Glomerular visceral epithelial cell (primary cell): ENCODE data around the gene GRID1.

Experiments used
- DNase-seq: peaks from one replicate; pipeline ENCODE4 v3.0.0-alpha.2; 2016; ENCODE audit errors: extremely low spot score

Gene GRID1

DNA sequence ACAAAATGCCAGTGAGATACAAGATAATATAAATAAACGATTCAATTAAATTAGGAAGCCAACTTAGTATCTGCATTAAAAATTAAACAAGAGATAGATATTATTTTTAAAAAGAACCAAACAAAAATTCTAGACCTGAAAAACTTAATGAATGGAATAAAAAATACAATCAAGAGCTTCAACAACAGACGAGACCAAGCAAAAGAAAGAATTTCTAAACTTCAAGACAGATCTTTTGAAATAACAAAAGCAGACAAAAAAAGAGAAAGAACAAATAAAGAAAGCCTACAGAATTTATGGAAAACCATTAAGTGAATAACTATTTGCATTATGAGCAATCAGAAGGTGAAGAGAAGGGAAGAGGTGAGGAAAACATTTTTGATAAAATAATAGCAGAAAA is 555.2 kb downstream of the GRID1 start:
- no peak for DNase-seq

DNA sequence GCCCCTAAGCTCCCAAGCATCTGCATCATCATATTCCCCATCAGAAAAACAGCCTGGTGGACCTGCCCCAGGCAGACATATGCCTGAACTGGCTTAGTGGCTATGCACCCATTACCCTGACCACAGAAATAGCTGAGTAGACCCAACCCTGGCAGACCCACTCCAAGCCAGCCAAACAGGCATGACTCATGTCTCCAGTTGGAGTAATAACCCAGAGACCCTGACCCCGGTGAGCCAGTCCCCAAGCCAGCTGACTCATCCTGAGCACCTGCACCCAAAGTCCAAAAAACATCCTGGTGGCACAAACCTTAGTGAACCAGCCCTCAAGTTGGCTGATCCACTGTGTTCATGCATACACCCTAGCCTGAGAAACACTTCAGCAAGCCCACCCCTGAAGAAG is 555.9 kb downstream of the GRID1 start:
- DNase-seq, result no peak

DNA sequence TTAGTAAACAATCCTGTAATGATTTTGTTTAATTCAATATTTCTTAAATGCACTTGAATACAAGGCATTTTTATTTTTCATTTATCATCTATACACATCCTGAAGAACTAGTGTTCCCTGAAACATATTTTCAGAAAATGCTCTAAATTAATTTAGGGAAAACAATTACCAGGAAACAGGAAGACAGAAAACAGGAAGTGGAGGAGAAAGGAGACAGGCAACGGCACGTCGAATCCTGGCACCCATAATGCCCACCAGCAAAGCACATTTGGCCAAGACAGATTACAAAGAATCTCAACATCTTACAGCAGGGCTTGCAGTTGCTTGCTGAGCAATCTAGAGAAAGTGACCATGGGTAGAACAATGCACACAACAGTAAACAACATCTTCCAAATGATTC is 571.1 kb downstream of the GRID1 start:
- DNase-seq, result no peak

DNA sequence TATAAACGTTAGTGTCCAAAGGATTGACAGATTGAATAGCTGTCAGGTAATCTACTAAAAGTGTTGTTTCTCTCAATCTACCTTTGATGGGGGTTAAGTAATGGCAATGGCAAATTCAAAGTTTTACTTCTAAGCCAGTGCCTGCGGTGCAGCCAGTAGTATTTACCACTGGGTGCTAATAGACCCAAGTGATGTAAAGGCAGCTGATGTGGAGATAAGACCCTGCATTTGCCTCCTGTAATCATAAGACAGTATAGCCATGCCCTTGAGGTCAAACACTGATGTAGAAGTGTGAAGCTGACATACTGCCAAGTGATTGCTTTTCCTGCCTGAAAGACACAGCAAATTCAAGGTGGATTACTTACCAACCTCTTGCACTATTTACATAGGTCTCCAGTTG is 572.0 kb downstream of the GRID1 start:
- no peak for DNase-seq

DNA sequence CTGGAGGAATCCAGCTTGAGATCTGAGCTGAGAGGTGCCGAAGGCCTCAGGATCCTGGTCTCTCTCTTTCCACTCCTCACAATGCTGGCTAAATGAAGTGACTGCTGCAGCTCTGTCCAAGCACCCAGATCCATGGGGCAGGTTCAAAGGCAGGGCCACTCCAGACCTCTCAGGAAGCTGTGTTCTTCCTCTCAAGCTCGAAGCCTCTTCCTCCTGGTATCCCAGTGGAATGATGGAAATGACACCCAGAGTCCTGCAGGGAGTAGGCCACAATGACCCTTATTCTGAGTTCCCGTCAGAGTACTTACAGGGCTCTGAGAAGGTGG is 574.1 kb downstream of the GRID1 start:
- no peak for DNase-seq

DNA sequence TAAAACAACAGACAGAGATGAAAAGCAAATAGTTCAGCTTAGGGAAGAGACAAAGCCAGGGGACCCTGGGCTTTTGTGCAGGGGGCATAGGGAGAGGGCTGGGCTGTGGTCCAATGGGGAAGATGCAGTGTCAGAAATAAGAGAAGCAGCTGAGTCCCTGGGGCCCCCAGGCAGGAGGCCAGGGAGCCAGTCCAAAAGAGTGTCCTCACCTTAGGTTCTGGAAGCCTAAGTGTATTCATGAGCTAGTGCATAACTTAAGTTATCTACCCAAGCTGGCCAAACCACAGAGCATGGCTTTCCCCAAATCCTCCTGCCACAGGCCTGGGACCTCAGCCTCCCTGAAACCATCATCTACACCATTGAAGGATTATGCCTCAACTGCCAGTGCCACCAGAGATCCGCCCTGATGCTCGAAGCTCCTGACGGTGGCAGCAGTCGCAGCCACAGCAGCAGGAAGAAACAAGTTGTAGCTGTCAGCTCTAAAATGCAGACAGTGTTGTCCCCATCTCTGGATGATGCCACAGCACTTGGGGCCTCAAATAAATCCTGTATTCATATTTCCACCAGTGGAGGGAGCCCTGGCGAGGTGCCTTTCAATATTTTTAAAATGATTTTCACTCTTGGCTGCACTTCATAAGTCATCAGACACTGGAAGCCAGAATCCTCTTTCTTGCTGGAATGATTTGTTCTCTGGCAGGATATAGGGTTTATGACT is 574.6 kb downstream of the GRID1 start:
- no peak for DNase-seq

DNA sequence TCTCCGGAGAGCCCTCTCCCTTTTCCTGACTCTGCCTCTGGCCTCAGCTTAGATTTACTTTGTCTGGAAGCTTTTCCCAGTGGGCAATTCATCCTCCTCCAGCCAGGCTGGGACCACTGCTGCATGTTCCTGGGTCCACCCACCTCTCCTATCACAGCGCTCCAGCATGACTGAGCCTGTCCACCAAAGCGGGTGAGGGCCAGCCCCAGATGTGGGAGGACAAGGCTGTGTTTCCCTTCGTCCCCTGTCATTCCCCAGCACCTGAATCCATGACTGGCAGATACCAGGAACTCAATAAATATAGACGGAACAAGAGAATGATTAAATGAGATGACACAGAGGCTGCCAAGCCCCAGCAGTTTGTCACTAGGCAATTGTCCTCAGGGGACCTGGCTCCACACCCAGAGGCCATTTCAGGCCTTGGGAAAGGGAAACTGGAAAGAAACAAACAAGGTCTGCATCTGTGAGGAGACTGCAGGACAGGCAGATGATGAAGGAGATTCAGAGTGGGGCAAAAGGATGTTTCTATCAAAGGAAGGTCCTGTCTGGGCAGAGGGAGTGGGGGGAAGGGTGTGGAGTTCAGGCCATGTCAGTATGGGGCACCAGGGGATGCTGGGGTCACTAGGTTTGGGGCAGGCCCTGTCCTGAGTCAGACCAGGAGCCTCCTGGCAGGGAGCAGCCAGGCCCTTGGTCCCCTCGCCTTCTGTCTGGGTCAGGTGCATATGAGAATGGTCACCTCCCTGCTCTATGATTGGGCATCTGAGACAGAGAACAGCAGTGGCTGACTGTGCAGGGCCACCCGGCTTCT is 576.4 kb downstream of the GRID1 start:
- DNase-seq, result no peak

DNA sequence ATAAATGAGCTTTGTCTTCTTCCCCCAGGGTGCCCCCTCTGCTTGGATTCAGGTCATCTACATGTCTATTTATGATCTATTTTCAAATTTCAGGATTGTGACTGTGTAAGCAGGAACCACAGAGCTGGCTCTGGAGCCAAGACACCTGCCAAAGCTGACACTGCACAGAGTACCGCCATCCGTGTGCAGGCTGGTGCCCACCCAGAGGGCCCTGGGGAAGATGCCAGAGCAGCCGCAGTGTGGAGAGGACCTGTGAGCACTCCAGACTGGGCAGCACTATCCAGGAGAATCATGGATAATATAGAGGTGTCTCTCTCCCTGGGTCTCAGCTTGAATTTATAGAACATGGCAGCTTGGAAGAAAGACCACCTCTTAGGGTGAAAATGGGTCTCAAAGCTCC is 577.5 kb downstream of the GRID1 start:
- no peak for DNase-seq

DNA sequence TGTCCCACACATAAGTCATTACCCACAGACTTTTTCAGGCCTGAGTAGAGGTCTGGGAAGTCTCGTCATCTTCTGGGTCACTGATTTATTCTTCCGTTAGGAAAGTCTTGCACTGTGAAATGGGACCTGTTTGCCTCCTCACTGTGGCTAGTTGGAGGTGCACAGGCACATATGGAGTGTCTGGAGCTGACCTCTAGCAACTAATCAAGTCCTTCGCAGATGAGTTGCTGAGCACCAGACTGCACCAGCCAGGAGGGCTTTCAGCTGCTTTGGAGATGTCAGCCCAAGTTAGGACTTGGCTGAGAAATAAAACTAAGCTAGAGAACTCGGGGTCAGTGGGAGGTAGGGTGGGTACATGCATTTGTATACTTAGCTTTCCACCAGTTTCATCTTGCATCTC is 578.0 kb downstream of the GRID1 start:
- DNase-seq, result no peak

DNA sequence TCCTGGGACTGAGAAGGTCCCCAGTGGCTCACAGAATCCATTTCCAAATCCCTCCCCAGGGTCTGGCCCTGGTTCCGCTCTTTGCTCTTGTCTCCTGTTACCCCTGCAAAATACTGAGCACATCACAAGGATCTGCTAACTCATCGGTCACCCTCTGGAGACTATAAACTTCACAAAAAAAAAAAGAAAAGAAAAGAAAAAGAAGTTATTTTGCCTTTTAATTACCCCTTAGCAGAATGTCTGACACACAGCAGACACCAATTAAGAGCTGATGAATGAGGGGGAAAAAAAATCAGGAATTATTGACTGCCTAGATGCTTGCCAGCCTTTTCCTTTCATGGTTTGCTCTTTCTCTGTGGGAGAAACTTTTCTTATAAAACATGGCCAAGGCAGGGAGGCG is 578.7 kb downstream of the GRID1 start:
- no peak for DNase-seq

DNA sequence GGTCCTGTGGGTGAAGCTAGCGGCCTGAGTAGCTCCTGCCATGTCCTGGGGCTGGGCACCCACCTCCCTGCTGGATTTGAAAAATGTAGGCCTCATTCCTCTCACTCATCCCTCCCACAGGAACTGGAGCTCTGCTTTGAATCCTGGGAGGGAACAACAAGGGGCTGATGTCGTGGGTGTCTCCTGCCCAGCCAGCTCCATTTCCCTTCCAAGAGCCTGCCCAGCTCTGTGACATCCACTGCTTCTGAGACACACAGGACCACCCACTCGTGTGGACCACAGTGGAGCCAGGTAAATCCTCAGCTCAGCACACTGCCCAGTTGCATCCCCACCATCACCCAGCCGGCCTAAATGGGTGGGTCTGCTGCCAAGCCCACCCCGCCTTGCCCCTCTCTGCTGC is 579.2 kb downstream of the GRID1 start:
- no peak for DNase-seq

DNA sequence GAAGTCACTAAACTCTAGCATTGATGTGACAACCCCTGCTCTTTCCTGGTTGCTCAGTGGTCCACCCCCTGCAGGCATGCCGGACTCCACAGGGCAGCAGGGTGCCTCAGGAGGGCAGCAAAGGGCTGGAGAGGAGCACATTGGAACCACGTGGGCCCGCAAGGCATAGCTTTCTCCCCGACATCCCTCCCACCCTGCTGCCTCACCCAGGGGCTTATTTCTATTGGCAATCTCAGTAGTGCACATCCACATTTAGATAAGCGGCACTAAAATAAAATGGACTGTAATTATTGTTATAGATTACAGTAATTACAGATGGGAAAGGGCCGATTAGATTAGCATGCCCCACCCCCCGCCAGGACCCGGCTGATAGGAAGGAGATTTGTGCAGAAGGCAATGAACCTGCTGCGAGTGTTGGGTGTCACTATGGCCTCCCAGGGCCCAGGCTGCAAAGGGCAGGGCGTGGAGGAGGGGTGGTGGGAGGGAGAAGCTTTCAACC is 580.1 kb downstream of the GRID1 start:
- DNase-seq, result no peak

DNA sequence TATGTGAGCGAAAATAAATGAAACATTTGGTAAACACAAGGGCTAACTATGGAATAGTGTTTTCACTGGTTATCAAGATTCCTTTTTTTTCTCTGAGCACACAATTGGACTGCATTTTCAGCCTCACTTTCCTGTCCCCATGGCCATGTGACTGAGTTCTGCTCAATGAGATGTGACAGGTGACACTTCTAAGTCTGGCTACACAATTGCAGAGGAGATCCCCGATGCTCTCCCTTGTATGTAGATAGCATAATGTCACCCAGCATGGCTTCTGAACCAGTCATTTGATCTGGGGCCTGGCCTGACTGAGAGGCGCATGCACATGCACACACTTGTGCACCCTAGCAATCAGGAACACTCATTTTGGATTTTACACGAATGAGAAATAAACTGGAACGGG is 581.8 kb downstream of the GRID1 start:
- DNase-seq, result no peak

DNA sequence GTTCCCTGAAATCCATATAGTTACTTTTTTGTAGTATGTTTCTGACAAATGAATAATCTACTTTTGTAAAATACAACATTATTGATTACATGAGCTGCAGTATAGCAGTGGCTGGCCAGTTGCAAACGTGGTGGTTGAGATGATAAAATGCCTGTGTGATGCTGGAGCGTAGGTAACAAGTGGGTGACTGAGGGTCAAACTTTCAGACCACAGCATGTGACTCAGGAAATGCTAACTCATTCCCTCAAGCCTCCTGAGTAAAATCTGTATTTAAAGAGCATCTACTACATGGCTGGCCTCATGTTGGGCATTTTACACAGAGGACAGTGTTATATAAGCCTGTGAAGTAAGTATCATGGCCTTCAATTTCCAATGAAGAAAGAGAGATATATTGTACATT is 585.2 kb downstream of the GRID1 start:
- no peak for DNase-seq

DNA sequence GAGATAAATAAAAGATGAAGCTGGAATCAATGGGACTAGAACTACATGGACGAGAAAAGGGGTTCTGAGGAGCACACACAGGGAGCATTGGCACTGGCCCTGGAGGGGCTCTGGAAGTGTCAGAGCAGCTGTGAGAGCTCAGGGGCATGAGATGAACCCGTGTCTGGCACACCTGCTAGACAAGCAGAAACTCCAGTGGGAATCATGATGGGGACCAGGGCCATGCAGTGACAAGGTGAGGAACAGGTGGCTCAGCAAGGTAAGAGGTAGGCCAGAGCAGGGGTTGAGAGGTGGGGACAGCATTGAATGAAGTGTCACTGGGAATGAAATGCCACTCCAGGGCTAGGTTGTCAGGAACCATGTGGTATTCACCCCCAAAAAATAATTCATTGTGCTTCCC is 588.5 kb downstream of the GRID1 start:
- DNase-seq, result no peak

DNA sequence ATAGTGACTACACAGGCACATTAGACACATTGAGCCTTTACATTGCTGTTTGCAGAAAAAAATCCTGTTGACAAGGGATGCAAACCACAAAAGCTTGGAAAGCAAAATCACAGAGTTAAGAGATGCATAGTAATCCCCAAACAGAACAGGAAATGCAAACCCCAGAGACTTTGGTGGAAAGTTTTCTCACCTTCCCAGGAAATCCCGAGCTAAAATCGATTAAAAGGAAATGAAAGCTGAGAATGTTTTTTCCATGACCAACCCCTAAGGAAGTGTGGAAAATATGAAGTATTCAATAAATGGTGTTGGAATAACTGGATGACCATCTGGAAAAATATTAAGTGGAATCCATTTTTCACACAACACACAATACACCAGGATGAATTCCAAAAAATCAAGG is 598.7 kb downstream of the GRID1 start:
- DNase-seq, result no peak

DNA sequence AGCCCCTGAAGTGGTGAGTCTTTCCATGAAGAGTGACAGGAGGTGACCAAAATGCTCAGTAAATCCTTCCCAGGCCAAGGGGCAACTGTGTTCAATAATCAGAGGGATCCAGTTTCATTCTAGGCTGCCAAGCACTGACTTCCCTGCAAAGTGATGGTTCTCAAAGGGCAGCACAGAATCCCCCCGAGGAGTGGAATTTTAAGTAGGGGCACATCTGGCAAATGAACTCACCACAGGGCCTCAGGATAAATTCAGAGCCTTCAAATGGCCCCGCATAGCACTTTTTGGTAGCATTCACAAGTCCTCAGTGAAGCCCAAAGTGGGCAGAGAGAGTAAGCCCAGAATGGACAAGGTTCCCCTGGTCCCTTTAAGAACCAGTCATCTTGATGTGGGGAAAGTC is 602.5 kb downstream of the GRID1 start:
- DNase-seq, result no peak

DNA sequence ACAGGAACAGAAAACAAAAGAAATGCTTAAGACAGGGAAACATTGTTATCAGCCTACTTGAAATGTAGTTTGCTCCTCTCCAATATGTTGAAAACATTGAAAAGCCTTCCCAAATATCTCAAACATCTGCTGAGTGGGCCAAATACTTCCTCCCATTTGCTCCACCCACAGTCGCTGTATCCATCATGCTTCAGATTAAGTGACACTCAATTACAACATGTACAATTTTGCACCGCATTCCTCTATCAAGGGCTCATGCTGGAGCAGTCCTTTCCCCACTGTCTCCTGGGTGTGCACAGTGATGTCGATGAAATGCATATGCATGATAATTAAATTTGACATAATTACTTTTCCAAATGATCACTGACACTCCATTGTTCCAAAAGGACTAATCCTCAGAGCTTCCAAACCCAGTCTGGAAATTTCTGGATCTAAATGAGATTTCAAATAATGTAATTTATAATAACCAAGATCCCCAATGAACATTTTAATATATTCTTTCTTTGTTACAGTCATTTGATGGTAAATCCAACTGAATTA is 604.6 kb downstream of the GRID1 start:
- DNase-seq, result no peak

DNA sequence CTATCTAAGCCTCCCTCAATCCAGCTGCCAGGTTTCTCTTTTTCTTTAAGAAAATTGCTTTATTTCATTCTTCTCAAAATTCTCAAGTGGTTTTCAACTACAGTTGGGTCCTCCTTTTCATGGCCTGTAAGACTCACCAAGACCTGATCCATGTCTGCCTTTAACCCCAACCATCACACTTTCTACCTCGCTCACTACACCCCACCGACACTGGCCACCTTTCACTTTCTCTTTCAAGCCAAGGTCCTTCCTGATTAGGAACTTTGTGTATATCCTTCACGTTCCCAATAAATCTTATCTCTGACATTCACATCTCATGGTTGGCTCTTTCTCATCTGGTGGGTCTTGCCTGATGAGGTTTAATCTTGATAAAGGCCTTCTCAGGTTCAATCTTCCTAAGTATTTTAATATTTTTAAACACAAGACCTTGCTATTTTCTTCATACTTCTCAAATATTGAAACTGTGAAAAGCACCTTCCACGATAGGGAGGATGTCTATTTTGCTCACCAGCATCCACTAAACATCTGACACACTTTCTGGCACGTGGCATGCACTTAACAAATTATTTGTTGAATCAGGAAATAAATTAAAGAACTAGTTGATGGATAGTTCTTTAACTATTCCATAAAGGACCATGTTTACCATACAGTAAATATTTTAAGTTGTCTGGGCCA is 624.8 kb downstream of the GRID1 start:
- DNase-seq, result no peak

DNA sequence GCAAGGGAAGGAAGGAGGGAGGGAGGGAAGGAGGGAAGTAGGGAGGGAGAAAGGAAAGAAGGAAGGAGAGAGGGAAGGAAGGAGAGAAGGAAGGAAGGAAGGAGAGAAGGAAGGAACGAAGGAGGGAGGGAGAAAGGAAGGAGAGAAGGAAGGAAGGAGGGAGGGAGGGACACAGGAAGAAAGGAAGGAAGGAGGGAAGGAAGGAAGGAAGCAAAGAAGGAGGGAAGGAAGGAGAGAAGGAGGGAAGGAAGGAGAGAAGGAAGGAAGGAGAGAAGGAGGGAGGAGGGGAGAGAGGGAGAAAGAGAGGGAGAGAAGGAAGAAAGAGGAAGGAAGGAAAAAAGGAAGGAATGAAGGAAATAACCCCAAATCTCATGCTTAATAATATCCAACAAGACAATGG is 630.6 kb downstream of the GRID1 start:
- DNase-seq, result no peak

DNA sequence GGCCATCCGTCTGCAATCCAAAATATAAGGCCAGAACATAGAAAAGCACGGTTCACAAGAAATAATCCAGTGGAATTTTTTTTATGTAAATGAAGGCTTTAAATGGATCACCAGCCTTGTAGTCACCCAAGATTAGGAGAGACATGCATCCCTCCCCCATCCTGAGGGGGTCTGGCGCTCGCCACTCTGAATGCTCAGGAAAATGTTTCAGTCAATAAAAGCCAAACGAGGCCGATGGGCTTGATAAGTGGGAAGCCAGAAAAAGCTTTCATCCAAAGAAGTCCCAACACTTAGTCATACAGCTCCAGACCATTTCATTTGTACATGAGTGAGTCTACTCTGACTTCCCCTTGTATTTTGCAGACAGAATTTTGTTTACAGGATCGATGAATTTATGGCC is 631.8 kb downstream of the GRID1 start:
- no peak for DNase-seq

DNA sequence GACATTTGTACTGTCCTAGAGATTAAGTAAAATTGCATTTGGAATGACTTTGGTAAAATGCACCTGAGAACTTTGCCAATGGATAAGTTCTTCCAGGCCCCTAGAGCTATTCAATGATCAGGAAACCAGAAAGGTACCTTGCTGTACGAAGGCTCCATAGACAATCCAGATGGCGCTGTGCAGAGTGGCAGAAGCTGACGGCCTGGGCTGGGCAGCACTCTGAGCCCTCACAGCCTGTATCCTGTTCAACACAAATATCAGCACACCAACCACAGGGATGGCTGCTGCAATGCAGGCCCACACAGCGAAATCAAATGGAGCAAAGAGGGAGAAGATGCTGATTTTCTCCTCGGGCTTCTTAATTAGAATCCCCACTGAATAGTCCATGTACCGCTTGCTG is 642.4 kb downstream of the GRID1 start:
- no peak for DNase-seq
